LNCAP (cell line): ENCODE results near the gene VGLL3.

ENCODE experiments used
- CTCF ChIP-seq: fragments of 450-650 bp; IDR thresholded peaks from 2 replicates; pipeline ENCODE4 v1.5.1; 2017; ENCODE audit warnings: mild to moderate bottlenecking

VGLL3 gene

GRCh38 chr3:86988235-86988634 lies 2.7 kb downstream of the VGLL3 start:
- no peak for TF ChIP-seq CTCF

- TF ChIP-seq CTCF: no peak
These were observed 3.6 kb downstream of the VGLL3 start for GRCh38 chr3:86987421-86987715.

GRCh38 chr3:86986671-86987420 lies 4.1 kb downstream of the VGLL3 start:
- no peak for TF ChIP-seq CTCF

- no peak for TF ChIP-seq CTCF
These were observed 5.6 kb downstream of the VGLL3 start for GRCh38 chr3:86985181-86985826.

- TF ChIP-seq CTCF: no peak
These were observed 6.7 kb downstream of the VGLL3 start for GRCh38 chr3:86984271-86984670.

GRCh38 chr3:86982883-86983282 lies 8.1 kb downstream of the VGLL3 start:
- TF ChIP-seq CTCF: no peak

GRCh38 chr3:86978111-86978551 lies 12.8 kb downstream of the VGLL3 start:
- no peak for TF ChIP-seq CTCF
